CD4-positive, alpha-beta T cell treated with Interleukin-6 for 4 hours (primary cell): Measurements from ENCODE around the gene CACNA1B.
"Not testable (repeated sequence)": the region's sequence is repeated elsewhere in the genome, so short reads cannot be mapped to it uniquely, and the experiment has no call there.

Source experiments
- DNase-seq: peaks from one replicate; pipeline ENCODE4 v3.0.0-alpha.2; 2020; ENCODE audit warnings: mixed read lengths

CACNA1B gene

DNA sequence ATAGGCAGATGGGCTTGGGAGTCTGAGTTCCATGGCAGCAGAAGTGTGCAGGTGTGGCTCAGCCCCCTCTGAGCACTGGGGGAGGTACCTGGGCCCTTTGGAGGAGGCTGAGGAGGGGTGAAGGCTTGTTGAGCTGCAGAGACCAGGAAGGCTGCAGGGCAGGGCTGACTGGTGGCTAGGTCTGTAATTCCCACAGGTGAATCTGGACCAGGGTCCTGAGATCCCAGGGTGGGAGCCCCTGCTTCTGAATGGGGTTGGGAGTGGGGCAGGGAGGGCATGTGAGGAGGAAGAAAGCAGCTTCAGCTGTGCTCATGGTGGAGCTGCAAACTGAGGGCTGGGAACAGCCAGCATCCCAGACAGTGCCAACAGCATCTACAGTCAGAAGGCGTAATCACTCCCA lies 111.1 kb downstream of the CACNA1B start:
- DNase-seq = no peak

DNA sequence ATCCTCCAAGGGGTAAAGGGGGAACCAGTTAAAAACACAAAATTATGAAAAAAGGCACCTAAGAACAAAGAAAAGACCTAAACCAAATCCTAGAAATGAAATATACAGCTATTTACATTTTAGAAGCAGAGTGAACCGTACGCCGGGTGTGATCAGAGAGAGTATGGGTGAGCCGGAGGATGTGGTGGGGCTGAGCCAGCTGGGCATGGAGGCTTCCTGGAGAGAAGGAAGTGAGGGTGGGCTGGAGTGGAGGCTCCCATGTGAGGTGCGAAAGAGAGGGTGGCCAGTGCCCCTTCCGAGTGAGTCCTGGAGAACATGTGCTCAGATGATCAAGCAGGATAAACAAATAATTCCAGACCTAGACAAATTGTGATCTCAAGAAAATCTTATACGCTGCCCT lies 111.6 kb downstream of the CACNA1B start:
- DNase-seq = no peak

DNA sequence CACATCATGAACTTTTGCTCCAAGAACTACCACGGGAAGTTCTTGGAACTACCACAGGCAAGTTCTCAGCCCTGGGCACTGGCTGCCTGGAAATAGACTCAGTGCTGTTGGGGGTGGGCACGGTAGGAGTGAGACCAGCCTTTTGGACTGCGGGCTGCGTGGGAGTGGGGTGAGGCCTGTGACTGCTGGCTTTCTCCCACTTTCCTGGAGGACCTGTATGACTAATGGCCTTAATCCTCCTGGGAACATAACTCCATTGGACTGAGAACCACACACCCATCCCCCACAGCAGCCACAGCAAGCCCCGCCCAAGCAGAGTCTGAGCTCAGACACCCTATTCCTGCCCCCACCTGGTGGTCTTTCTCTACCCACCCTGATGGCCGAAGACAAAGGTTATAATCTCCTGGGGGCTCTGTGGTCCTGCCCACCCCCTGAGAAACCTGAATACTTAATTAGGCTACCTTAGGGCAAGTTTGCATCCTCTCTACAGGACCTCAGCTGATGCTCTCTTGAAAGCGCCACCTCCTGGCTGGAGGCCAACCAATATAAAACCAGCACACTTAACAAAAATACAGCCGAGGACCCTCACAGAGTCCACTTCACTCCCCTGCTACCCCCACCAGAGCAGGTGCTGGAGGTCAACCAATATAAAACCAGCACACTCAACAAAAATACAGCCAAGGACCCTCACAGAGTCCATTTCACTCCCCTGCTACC lies 112.6 kb downstream of the CACNA1B start:
- DNase-seq = no peak

DNA sequence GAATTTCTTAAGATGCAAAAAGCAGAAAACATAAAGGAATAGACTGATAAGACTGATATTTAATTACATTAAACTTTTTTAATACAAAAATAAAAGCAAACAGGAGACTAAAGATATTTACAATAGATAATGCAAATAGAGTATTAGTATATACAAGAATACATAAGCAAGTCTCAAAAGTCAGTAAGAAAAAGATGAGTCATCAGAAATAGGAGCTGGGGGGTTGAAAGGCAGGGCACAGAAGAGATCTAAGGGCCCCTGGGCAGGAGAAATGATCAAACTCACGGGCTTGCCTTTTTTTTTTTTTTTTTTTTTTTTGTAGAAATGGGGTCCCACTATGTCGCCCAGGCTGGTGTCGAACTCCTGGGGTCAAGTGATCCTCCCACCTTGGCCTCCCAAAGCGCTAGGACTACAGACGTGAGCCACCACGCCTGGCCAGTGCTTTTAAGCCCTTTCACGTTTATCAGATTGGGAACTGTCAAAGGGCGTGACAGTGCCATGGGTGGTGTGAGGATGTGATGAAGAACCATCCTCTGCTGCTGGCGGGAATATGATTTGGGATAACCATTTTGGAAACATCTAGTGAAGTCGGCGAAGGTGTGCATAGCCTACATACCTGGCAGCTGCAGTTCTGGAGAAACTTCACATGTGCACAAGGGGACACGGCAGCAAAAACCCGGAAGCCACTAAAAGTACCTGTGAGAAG lies 126.1 kb downstream of the CACNA1B start:
- DNase-seq = no peak

DNA sequence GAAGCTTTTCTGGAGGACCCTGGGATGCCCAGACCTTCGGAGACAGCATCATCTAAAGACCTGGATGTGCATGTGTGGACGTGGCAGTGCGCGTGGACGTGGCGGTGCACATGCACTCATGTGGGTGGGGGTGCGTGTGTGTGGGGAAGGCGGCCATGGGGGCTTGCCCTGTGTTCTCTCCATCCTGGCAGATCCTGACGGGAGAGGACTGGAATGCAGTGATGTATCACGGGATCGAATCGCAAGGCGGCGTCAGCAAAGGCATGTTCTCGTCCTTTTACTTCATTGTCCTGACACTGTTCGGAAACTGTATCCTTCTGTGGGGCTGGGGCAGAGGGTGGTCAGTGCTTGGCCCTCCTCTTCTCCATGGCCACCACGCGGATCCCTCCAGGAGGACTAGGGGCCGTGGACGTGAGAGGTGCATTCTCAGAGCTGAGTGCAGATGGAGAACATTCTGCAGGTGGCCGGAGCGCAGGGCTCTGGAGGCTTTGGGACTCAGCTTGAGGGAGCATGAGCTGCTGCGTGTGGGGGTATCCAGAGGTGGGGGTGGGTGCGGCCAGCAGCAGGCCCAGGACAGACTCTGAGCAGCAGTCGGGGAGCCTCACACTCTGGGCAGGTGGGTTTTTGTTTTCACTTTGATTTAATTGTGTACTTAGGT lies 129.1 kb downstream of the CACNA1B start:
- no peak for DNase-seq

DNA sequence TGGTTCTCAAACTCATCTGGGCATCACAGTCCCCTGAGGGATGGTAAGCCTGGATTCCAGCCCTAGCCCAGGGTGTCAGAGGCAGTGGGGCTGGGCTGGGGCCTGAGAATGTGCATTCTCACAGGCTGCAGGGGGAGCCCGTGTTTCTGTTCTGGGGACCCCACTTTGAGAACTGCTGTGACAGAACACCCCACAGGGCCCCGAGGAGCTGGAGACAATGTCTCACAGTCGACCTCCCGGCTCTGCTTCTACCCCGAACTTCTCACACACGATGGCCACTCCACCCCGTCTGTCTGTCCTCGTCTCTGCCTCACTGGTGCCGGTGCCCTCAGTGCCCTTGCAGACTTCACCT lies 130.0 kb downstream of the CACNA1B start:
- DNase-seq = no peak

DNA sequence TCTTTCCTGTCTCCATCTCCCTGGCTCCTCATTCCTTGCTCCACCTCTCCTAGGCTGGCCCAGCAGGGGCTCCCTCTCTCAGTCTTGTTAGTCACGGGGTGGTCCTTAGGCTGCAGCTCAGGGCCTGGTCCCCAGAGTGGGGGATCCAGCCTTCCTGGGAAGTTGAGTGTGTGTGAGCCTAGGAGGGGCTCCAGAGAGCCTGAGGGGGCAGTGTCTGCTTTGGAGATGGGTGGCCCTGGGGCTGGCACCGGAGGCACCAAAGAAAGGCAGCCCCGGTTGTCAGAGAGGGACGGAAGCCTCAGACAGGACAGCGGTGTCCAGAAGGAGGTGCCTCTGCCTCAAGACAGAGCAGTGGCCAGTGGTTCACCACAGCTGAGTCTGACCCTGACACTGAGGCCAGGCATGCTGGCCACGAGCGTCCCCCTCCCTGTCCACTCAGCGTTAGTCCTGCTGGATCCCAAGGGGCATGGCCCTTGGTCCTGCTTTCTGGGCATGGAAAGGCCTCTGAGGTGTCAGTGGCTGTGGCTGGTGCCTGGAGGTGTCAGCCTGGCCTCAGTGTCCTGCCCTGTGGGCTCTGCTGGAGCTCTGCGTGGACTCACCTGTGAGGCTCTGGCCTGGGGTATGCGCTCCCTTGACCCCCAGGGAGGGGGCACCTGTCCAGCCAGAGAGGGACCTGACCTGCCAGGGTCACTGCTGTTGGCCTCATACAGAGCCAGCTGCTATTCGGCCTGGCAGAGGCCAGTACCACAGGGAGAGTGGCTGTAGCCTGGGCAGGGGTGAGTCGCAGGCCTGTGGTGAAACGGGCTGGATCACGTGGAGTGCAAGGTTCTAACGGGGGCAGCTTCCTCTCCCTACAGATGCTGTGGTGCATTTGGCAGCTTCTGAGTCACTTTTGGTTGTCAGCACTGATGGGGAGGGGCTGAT lies 130.6 kb downstream of the CACNA1B start:
- DNase-seq = no peak

DNA sequence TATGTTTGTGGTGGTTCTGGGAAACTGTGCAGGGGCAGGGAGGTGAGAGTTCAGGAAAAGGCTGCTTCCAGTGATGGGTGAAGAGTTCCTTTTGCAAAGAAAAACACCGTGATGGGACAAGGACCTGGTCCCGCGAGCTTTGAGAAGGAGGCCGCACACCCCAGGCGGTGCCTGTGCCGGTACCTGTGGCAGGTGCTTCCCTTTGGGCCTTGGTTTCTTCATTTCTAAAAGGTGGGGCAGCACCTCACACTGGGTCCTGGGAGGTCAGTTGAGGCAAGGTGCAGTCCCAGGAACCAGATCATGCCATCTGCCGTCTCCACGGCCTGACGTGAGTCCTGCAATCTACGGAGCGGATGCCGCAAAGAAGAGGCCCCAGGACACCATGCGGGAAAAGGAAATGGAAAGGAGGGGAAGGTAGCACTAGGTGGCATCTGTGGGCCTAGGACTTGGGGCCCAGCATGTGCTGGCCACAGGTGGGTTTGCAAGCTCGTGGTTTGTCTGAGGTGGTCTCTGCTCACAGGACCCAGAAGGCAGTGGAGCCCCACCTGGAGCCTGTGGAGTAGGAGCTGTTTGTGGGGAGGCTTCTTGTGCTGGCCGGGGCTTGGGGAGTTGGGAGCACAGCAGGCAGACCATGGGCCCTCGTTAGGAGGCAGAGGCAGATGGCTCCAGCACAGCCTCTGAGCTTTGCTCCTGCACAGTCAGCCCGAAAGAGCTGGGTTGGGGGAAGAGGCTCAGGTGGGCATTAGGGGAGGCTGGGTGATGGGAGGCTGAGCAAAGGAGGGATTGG lies 131.6 kb downstream of the CACNA1B start:
- DNase-seq = no peak

DNA sequence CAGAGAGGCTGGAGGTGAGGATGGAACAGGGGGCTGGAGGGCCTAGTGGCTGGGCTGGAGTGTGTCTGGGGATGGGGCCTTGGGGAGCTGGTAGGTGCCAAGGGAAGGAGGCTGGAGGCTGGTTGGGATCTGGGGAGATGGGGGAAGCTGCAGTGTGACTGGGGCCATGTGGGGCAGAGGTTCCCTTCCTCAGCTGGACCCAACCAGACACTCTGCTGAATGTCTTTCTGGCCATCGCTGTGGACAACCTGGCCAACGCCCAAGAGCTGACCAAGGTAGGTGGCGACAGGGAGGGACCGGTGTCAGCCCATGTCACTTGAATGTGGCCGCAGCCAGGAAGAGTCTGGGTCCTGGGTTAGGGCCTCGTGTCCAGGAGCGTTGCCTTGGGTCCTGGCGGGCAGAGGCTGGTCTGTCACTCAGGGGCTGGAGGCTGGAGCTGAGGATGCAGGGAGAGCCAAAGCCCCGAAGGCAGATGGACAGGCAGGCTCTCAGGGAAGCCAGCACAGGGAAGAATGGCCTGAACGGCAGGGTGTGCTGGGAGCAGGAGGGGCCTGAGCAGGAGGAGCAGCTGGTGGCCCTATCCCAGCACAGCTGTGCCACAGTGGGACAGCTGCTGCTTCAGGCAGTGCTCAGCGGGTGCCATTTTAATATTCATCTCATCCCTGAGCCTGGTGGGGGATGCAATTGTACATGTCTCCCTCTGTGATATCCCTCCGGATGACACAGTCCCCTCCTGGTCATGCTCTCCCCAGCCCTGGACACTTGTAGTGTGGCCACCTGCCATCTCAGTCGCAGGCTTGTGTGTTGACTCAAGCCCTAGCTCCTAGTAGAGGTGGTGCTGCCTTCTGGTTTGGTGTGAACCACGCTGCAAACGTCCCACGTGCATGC lies 132.5 kb downstream of the CACNA1B start:
- no peak for DNase-seq

DNA sequence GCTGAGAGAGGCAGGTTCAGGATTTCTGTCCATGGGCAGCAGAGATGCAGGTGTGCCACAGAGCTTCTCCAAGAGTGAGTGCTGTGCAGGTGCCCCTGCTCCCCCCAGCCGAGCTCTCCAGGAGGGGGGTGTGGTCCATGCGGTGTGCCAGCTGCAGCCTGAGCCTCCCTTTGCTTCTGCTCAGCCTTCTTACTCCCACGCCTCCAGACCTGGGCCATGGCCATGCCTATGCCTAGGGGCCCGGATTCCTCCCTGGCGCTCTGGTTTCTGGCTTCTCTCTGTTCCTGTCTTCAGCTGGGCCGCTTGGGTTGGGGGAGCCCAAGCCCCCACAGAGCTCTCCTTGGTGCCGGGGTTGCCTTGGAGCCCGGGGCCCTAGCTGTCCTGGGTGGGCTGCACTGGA lies 133.3 kb downstream of the CACNA1B start:
- no peak for DNase-seq

DNA sequence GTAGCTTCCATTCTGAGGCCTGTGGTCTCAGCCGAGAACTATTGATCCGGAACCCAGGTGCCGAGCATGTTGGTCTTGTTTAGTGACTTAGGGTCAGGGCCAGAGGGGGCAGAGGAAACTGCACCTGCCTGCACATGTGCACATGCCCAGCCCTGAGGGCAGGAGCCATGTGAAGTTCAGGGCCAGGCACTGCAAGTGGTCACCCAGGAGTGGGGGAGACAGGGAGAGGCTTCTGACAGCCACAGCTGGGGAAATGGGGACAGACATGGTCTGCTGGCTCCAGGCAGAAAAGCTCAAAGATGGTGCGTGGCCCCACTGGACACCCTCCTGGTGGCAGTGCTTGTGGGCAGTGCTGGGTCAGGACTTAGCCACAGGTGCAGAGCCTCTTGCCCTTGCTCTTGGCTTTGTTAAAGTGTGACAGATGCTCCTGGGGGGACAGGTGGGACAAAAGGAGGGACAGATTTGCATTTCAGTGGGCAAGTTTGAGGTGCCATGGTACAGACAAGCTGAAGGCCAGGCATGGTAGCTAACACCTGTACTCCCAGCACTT lies 134.4 kb downstream of the CACNA1B start:
- DNase-seq = no peak

DNA sequence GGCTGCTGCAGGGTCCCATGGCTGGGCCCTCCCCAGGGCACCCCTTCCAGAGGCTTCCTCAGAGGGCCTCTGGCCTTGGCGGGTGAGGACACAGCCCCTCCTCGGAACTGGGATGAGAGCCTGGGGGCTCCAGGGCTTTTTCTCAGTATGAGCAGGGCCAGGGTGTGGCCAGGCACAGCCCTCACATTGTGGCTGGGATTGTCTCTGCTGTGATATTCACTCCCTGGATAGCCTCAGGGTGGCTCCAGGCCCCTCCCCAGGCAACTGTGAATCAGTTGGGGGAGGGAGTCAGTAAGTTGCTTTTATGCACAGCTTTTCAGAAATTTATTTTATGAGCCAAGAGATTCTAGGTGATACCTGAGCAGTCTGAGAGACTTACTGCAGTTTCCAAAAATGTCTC lies 135.7 kb downstream of the CACNA1B start:
- DNase-seq = no peak

DNA sequence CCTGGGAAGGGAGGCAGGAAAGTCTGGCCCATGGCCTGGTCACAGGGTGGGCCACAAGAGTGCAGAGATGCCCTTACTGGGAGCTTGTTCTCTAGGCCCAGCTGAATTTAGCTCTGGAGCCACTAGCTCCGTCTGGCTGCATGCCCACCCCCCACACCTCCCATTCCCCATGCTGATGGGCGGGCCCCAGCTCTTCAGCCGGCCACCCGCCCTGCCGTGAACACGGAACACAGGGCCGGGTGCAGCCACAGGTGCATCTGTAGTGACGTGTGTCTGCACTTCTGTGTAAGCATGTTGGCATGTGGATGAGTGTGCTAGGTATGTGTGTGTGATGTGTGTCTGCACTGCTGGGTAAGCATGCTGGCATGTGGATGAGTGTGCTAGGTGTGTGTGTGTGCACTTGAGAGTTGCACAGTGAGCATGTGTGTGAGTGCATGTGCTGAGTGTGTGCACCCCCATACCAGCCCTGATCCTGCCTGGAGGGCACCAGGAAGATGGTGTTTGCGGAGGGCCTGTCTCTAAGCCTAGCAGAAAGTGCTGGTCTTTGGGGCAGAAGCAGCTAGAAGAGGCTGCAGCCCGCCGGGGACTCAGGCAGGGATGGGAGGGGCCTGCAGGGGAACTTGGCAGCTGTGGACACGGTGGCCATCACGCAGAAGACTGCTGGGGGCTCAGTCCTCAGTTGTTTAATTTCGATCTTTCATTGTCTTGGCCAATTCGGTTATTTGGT lies 136.4 kb downstream of the CACNA1B start:
- DNase-seq = no peak

DNA sequence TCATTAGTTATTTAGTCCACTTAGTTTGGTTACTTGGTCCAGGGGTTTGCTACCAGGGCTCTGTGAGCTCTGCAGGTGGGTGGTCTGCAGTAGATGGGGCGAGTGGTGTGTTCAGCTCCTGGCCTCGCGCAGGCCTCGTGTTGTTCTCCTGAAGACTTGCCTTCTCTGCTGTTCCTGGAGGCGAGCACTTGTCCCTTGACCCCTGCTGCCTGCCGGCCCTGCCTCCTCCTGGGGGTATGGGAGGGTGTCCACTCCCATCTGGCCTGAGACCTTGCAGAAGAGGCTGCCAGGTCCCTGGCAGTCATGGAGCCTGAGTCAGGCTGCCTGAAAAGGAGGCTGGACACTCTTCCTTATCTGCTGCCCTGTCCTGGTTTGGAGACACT lies 137.0 kb downstream of the CACNA1B start:
- no peak for DNase-seq

DNA sequence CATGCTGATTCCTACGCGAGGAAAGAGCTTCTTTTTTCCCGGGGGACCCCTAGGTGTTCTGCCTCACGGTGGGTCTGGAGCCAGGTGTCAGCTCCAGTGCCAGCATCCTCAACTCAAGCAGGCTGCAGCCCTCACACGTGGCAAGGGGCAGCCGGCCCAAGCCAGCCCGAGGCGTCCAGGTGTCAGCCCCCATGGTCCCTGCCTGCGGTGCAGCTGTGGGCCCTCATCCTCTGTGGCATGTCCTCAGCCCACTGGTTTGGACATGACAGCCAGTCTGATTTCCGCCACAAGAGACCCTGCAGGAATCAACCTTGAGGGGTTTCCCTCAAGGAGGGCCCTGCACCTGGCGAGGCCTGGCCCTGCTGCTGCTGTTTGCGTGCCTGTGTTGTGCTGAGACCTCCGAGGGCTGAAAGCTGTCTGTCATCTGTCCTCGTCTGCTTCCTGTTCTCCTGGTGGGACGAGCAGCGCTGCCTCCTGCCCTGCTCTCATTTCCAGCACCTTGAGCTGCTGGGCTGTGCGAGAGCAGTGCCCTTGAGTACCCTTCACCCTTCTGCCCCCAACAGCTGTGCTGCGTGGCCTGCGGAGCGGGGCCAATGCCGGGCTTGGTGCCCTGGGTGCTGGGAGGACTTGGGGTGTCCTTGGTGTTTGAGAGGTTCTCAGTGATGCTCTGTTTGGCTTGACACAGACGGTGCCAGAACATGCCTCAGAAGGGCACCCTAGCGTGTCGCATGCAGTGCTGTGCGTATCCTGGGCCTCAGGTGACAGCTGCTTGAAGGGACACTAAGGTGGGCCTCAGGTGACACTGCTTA lies 137.6 kb downstream of the CACNA1B start:
- no peak for DNase-seq

DNA sequence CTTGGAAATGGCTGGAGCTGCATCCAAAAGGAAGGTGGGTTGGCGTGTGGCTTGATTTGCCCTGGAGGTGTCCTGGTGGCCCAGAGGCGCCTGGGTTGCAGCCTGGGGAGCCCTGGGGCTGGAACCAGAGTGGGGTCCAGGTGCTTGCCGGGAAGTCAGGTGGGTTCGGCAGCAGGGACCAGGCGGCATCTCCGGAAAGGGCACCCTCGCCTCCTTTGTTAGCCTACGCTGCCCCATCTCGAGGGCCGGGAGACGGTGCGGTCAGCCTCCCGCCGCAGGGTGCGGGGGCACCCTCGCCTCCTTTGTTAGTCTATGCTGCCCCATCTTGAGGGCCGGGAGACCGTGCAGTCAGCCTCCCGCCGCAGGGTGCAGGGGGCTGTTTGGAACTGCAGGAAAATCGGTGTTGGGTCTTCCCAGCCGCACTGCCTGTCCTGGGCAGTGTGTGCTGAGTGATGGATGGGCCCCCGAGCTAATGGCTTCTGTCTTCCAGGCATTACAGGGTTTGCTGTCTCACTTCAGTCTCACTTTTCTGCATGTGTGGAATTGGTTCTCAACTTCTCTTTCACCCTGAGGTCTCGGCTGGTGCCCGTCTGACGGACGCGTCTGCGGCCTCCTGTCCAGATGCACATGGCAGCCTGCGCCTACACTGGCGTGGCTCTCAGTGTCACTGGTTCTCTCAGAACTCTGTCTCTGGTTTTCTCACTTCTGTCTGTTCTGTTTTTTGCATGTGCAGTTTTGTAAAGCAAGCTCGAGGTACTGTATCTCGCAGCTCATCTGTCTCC lies 139.0 kb downstream of the CACNA1B start:
- no peak for DNase-seq

DNA sequence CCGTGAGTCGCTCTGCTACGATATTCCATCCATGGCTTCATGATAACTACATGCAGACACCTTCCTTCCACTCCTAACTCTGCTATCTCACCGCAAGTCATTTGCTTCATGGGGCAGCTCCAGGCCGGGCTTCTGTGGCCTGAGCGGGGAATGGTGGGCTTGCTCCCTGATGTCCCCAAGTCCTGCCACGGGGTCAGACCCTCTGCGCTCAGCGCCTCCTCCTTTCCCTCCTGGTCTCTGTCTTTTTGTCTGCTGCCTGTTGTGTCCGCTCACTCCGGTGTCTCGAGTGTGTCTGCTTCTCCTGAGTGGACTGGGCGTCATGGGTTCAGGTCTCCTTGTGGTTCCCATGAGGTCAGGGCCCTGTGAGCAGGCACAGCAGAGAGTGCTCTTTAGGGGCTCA lies 139.6 kb downstream of the CACNA1B start:
- no peak for DNase-seq

DNA sequence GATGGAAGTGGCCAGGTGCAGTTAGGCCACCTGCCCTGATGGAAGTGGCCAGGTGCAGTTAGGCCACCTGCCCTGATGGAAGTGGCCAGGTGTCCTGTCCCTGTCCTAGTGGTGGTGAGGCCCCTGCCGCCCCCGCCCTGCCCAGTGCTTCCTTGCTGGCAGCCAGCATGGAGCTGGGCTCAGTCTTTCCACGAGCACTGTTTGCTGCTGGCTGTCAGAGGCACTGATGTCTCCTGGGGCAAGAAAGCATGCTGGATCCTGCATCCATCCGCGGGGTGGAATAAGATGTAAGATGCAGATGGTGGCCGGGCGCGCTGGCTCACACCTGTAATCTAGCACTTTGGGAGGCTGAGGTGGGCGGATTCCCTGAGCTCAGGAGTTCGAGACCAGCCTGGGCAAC lies 141.9 kb downstream of the CACNA1B start:
- DNase-seq = not testable (repeated sequence)
